Measurements from ENCODE around the gene ERCC5. TPM values are rescaled to one million over a fixed set of nuclear protein-coding genes. Genes with fewer than 3 reads are reported as not detected.

ERCC5 gene
- total and polyA plus RNA-seq, 2 of the 8 experiments (the other 6 are each of a cell fraction or from before 2014, with no cell fraction given) = 3.8 to 24.4 TPM

GRCh38 chr13:102892503-102892902 lies 46.7 kb downstream of the ERCC5 start:
- CTCF ChIA-PET (ENCODE audit: partially characterized antibody) = interaction anchor here (1.1 to 2.3 kb wide), 2 partner anchors 23 to 248 kb away, joined by 3 to 5 read pairs; no protein-coding TSS in a partner anchor
- H3K9ac ChIP-seq (replicated peaks in 1 of 4; ENCODE audit: extremely low read depth in 1 of 4, low read depth in 3 of 4, low read length in 3 of 4) = no peak overlapping the region
- no peak overlapping the region for H3K27ac ChIP-seq (ENCODE audit: low read depth, low read length)
- H2AFZ ChIP-seq (ENCODE audit: low read length) = no peak overlapping the region
- H2AK5ac ChIP-seq (ENCODE audit: low read depth, low read length) = no peak overlapping the region
- FAIRE-seq (no peak), DNase-seq (ENCODE audit: low read depth in 1 of 2, low spot score in 2 of 2) (no peak)
- no peak overlapping the region for H3K14ac ChIP-seq (ENCODE audit: insufficient read length)
- no peak overlapping the region for H2BK12ac ChIP-seq (ENCODE audit: low read depth, low read length)
- no peak overlapping the region for H3K4me3 ChIP-seq (ENCODE audit: extremely low read depth in 1 of 4, insufficient read depth in 2 of 4, low read depth in 3 of 4, low read length in 4 of 4)
- H2BK15ac ChIP-seq (ENCODE audit: low read length) = no peak overlapping the region
- H3K4ac ChIP-seq (replicated peaks; ENCODE audit: insufficient read length, low read depth, low read length) = no peak overlapping the region
- no peak overlapping the region for H3K18ac ChIP-seq (ENCODE audit: extremely low read depth, low read length)
- no peaks in the 10 kb centered on the region for H3K9me3 ChIP-seq (ENCODE audit: insufficient read depth in 2 of 2, low read depth in 1 of 2, low read length in 1 of 2)
- H4K5ac ChIP-seq (ENCODE audit: insufficient read length, low read depth, low read length) = no peak overlapping the region
- no peak overlapping the region for H2BK20ac ChIP-seq (ENCODE audit: low read length)
- POLR2A ChIA-PET (ENCODE audit: partially characterized antibody) = interaction anchor here (0.7 kb wide), 2 partner anchors 12 to 678 kb away, joined by 3 read pairs; no protein-coding TSS in a partner anchor
- no peaks in the 10 kb centered on the region for H4K20me1 ChIP-seq (replicated peaks in 1 of 2; ENCODE audit: control insufficient read depth in 1 of 2, insufficient read depth in 2 of 2, low read length in 2 of 2)
- no peaks in the 10 kb centered on the region for H3K27me3 ChIP-seq (replicated peaks in 1 of 4; ENCODE audit: control insufficient read depth in 3 of 4, extremely low read depth in 1 of 4, insufficient read depth in 3 of 4, low read length in 3 of 4)
- no peak overlapping the region for H2BK5ac ChIP-seq (ENCODE audit: low read depth, low read length)
- 67% methylated on average over 2 of the region's 2 CpGs; no CpG with 5 or more reads in 1 of the 2 experiments for WGBS, 2 experiments (ENCODE audit: extremely low coverage in 1 of 2, insufficient coverage in 1 of 2, insufficient read length in 1 of 2, insufficient replicate concordance in 2 of 2, low coverage in 1 of 2, low lambda C conversion rate in 2 of 2, missing lambda C conversion rate in 1 of 2)
- no peaks in the 10 kb centered on the region for H3K36me3 ChIP-seq (ENCODE audit: control insufficient read depth in 2 of 4, insufficient read depth in 4 of 4, low read length in 3 of 4)
- H4K8ac ChIP-seq (ENCODE audit: extremely low read depth, insufficient read depth, low read length) = no peak overlapping the region
- no peak overlapping the region for H3K23ac ChIP-seq (ENCODE audit: insufficient read length)
- H3K23me2 ChIP-seq (ENCODE audit: low read depth, low read length) = no peaks in the 10 kb centered on the region
- H3K79me1 ChIP-seq (ENCODE audit: low read depth, low read length) = no peaks in the 10 kb centered on the region
- no peak overlapping the region for H3K56ac ChIP-seq (replicated peaks; ENCODE audit: insufficient read length, low read depth, low read length)
- H3K4me2 ChIP-seq (ENCODE audit: insufficient read depth in 1 of 2, low read depth in 2 of 2, low read length in 2 of 2) = no peak overlapping the region
- no peak overlapping the region for H4K91ac ChIP-seq (replicated peaks; ENCODE audit: insufficient read length, low read length)
- no peak overlapping the region for H2BK120ac ChIP-seq (replicated peaks; ENCODE audit: low read depth, low read length)
- no peaks in the 10 kb centered on the region for H3K79me2 ChIP-seq (ENCODE audit: control insufficient read depth in 1 of 2, insufficient read depth in 2 of 2, low read length in 2 of 2)
- H3K4me1 ChIP-seq (replicated peaks in 1 of 4; ENCODE audit: control insufficient read depth in 3 of 4, insufficient read depth in 4 of 4, low read length in 3 of 4) = no peaks in the 10 kb centered on the region
- TF ChIP-seq ZNF274 (IDR thresholded peaks at IDR 0.05; ENCODE audit: borderline replicate concordance, extremely low read depth, low read length) = no peak
- no peak for TF ChIP-seq SP4 (IDR thresholded peaks at IDR 0.05; ENCODE audit: low read length)
- no peak for TF ChIP-seq RXRA (IDR thresholded peaks at IDR 0.05; ENCODE audit: insufficient read depth, low read depth, low read length)
- TF ChIP-seq, protein P1, sequence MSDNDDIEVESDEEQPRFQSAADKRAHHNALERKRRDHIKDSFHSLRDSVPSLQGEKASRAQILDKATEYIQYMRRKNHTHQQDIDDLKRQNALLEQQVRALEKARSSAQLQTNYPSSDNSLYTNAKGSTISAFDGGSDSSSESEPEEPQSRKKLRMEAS (IDR thresholded peaks at IDR 0.05) = no peak
- TF ChIP-seq MAFK (IDR thresholded peaks at IDR 0.05; ENCODE audit: low read depth, low read length) = no peak
- no peak for TF ChIP-seq EZH2 (IDR thresholded peaks at IDR 0.05; ENCODE audit: low read depth, low read length, severe bottlenecking)
- TF ChIP-seq RFX5 (IDR thresholded peaks at IDR 0.05; ENCODE audit: borderline replicate concordance, low read depth, low read length) = no peak
- TF ChIP-seq RBBP5 (IDR thresholded peaks at IDR 0.05; ENCODE audit: borderline replicate concordance, low read depth, low read length) = no peak
- TF ChIP-seq SIN3A (conservative IDR thresholded peaks at IDR 0.05 in 1 of 2, IDR thresholded peaks at IDR 0.05 in 1 of 2; ENCODE audit: low read depth in 1 of 2, low read length in 2 of 2) = no peak
- no peak for TF ChIP-seq YY1 (IDR thresholded peaks at IDR 0.05; ENCODE audit: low read depth, low read length)
- TF ChIP-seq E2F6 (IDR thresholded peaks at IDR 0.05) = no peak
- TF ChIP-seq TAF1 (IDR thresholded peaks at IDR 0.05; ENCODE audit: low read depth, low read length) = no peak
- no peak for TF ChIP-seq EP300 (IDR thresholded peaks at IDR 0.05; ENCODE audit: borderline replicate concordance in 1 of 2, low read depth in 2 of 2, low read length in 2 of 2)
